IMR-90 (cell line): Measurements from ENCODE around the gene KLK11.

Experiments used
- CEBPB ChIP-seq: IDR thresholded peaks from 2 replicates; pipeline ENCODE4 v1.6.1; 2012; ENCODE audit warnings: low read depth, low read length, improper control_type of control experiment
- MXI1 ChIP-seq: IDR thresholded peaks from 2 replicates; pipeline ENCODE4 v1.6.1; 2012; ENCODE audit warnings: low read depth, mild to moderate bottlenecking, low read length, moderate library complexity, borderline replicate concordance
- POLR2A ChIP-seq: IDR thresholded peaks from 2 replicates; pipeline ENCODE4 v1.6.1; 2012; ENCODE audit warnings: mild to moderate bottlenecking, low read depth, low read length
- RCOR1 ChIP-seq: IDR thresholded peaks from 2 replicates; pipeline ENCODE4 v1.6.1; 2012; ENCODE audit warnings: mild to moderate bottlenecking, low read length, improper control_type of control experiment; ENCODE audit not compliant: insufficient replicate concordance
- TF ChIP-seq, protein P1 (sequence below): fragments of 150-350 bp; IDR thresholded peaks from 2 replicates; pipeline ENCODE4 v1.6.1; 2017; ENCODE audit warnings: mild to moderate bottlenecking, antibody characterized with exemption, low read length, low read depth

DNA sequence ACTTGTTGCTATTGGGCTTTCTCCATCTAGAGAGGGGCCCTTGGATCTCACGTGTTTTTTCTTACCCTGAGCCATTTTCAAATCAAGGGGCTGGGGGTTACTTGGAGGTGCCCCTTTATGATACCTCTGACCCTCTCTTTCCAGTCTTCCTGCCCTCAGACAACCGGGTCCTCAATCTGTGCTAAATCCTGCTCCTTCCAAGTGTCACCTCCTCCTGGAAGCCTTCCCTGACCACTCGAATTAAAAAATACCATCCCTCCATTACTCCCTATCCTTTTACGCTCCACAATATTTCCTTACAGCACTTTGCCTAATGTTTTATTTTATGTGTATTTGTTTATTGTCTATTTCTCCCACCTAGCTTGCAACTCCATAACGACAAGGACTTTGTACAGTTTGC, 28.4 kb downstream of the KLK11 start:
- TF ChIP-seq CEBPB = no peak
- TF ChIP-seq MXI1 = no peak
- no peak for TF ChIP-seq POLR2A
- TF ChIP-seq, protein P1, sequence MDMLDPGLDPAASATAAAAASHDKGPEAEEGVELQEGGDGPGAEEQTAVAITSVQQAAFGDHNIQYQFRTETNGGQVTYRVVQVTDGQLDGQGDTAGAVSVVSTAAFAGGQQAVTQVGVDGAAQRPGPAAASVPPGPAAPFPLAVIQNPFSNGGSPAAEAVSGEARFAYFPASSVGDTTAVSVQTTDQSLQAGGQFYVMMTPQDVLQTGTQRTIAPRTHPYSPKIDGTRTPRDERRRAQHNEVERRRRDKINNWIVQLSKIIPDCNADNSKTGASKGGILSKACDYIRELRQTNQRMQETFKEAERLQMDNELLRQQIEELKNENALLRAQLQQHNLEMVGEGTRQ = no peak
- no peak for TF ChIP-seq RCOR1
